Stimulated activated CD8-positive, alpha-beta memory T cell treated with anti-CD3 and anti-CD28 coated beads, Interleukin-7, amount 100 ng/mL, for 48 hours (primary cell): ENCODE data around the gene ABCB6.

ENCODE experiments used
- DNase-seq, 2 donors: peaks; one replicate each; pipeline ENCODE4 v3.0.0-alpha.2; 2020; ENCODE audit warnings: low read depth in 1 of 2; ENCODE audit errors: extremely low read depth in 1 of 2

The ABCB6 gene

GRCh38 chr2:219171231-219171651 is 47.5 kb downstream of the ABCB6 start:
- DNase-seq, result no peak

GRCh38 chr2:219169930-219170654 is 48.7 kb downstream of the ABCB6 start, which contains the start of gene SLC23A3:
Gene SLC23A3 (minus strand): TSS chr2:219170029. CDS start chr2:219169984, 45 bp downstream.
- DNase-seq, result no peak

DNA sequence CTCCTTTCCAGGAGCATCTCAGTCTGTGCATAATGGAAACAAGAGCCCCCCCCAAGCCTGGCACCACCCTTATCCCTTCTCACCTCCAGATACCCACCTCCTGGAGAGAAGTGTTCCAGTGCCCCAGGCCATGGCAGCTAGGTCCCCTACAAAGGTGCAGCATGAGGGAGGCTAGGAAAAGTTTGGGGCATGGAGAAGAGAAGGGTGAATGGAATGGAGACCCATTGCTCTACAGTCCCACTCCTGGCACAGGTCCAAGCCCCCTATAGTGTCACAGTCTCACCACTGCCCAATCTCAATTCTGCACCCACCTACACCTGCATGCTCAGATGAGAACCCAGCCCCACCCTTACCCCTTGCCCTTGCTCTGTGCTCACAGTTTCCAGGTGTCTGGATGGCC is 49.8 kb downstream of the ABCB6 start:
- no peak for DNase-seq

GRCh38 chr2:219168526-219168925 is 50.2 kb downstream of the ABCB6 start:
- DNase-seq, result no peak

GRCh38 chr2:219167997-219168396 is 50.8 kb downstream of the ABCB6 start:
- no peak for DNase-seq

DNA sequence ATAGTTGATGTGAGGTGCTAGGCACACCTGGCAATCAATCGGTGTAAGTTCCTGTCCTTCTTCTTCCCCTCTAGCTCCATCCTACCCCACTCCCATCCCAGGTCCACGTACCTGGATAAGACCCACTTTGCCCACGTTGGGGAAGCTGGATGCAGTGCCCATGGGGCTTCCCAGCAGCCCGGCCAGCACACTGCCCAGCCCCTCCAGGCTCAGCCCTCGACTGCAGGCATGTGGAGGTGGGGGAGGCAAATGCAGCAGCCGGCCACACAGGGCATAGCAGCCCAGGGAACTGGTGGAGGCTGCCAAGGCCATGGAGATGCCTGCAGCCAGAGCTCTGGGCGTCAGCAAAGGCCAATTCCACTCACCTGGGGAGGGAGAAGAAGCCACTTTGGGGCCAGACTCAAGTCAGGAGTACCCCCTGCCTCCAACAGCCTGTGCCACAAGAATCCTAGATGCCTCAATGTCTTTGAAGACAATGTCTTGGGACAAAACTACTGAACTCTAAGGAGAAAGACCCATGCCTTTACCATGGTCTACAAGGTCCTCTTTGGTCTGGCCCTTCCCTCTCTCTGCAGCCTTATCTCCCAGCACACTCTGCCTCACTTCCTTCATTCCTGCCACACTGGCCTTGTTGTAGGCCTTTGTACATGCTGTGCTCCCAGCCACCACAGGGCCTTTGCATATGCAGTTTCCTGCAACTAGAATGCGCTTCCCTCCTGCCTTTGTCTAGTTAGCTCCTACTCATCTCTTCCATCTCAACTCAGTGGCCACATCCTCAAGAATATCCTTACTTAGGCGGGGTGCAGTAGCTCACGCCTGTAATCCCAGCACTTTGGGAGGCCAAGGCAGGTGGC is 53.5 kb downstream of the ABCB6 start:
- DNase-seq, result no peak

DNA sequence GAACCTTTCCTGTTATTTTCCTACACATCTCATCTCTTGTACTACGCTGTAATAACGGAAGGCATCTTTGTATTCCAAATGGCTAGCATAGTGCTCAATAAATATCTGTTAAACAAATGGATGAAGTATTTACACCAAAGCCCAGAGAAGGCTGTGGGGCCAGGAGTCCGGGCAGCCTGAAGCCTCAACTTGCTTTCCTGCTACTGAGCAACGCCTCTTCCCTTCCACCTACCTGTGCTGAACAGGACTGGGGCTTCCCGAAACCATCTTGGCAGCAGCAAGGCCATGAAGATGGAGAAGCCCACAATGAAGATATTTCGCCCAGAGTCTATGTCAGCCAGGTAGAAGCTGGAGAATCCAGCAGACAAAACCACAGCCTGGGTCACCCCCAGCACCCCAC is 55.6 kb downstream of the ABCB6 start:
- DNase-seq, result no peak

GRCh38 chr2:219161097-219161496 is 57.7 kb downstream of the ABCB6 start:
- DNase-seq, result no peak

- peak; percentile 81 to 90 for DNase-seq
These were observed 58.4 kb downstream of the ABCB6 start, which contains the start of gene NHEJ1 for GRCh38 chr2:219160186-219161017. Gene NHEJ1 (minus strand): TSS chr2:219160815. CDS start chr2:219158362, 2,453 bp downstream.
